T-helper 2 cell treated with Interferon-gamma antibody and Interleukin-4, amounts not matched to agents 100 ng/mL and 5 ng/mL, for 36 hours (primary cell): ENCODE results near the gene MAP7D3. TPM values are rescaled to one million over a fixed set of nuclear protein-coding genes. Genes with fewer than 3 reads are reported as not detected.

ENCODE experiments used
- intact Hi-C: fragments of 100-400 bp; cut with micrococcal nuclease; formaldehyde crosslinking; loops from one replicate; pipeline ENCODE4 v1.15.1; 2023
- total RNA-seq: library from RNA; stranded (reverse); gene quantifications from 2 replicates; pipeline ENCODE4 v1.2.3, GENCODE V29; 2022

Gene MAP7D3
- total RNA-seq, 1 donor from 2014 or later, result 20.0 TPM

GRCh38 chrX:136183917-136184316 lies 67.3 kb downstream of the MAP7D3 start:
- intact Hi-C loops, result no loop called here

DNA sequence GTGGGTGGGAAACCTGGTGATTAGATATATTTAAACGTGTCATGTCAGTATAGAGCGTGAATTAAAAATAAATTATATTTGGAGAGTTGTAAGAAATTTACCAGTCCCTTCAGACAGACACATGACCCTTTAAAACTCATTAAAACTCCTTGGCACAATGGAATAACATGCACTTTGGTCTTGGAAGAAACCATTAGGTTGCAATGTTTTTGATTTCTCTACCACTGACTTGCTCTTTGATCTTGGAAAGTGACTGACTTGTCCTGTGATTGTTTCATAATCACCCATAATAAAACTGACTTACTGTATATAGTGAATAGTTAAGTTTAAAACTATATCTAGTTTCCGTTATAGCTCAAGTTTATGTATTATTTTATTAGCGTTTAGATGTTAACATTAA lies 68.0 kb downstream of the MAP7D3 start:
- intact Hi-C loops, result no loop called here

DNA sequence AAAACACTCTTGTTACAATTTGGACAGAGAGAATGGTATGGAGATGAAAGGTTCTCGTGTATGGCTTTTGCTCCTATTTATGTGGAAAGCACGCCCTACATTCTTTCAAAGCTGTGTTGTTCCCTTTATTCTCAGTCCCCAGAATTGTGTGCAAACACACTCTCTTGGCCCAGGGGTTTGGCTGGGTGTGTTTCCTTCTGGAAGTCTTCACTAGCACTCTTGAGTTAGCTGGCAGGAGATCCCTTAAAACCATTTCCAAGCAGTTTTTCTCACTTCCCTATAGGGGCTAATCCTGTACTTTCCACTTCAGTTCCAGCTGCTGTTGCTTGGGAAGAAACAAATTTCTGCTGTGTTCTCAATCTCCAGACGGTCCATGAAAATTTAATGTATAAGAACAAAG lies 68.8 kb downstream of the MAP7D3 start:
- intact Hi-C loops, result no loop called here

DNA sequence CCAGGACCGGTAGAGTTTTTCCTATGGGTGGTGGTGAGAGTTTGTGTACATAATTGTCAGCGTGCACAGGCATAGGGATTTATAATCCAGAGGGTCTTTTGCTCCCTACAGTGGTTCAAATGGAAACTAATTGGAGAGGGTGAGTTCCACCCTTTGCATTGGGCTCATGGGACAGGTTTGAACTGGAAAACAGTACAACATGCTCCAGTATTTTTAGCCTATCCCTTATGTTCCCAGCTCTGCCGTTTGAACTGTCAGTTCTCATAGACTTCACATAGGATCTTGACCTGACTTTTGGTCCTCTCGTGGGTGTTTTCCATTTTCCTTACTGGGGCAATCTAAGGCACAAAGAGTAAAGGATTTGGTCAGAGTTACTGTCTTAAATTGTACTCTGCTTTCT lies 72.1 kb downstream of the MAP7D3 start:
- intact Hi-C loops, result no loop called here

DNA sequence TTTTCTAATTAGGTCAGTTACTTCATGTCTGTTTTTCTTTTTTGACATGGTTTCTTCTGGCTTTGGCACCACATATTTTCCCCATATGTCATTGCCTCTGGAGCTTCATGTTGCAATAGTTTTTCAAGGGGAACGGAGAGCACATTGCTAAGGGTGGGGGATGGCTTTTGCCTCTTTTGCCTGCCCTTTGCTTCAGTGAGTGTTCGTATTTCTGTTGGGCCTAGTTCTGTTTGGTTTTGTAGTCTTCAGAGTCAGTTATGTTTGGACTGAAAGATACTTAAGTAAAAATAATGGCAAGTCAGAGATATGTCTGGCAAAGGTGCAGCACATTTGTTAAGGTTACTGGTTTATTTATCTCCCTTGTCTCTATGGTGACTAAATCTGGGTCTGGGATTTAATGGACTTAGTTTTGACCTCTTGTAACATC lies 74.8 kb downstream of the MAP7D3 start:
- intact Hi-C loops, result no loop called here

GRCh38 chrX:136171420-136171819 lies 79.8 kb downstream of the MAP7D3 start:
- intact Hi-C loops, result no loop called here

DNA sequence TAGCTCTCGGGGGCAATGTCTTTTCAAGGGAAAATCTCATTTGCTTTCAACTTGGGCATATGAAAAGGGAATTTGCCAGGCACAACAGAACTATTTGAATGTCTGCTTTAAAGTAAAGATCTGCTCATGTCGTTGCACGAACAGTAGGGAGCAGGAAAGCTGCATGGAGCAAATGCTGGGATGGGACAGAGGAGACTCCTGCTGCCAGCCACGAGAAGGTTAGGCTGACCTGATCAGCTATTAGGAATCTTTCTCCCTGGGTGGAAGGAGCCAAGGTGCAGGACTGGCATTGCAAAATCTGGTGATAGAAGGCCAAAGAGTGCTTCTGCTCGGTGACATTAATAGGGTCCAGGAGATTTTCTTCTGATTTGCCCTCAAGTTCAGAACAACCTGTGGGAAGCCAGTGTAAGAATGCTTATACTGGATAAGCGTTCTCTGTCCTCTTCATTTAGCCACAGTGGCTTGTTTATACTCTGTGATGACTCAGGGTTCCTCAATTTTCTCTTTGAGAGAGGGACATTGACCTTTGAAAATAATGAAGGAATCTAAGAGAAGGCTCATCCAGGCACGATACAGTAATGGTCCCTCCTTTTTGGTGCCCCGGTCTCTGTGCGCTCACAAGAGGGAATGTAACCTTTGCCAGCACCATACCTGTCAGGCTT lies 80.9 kb downstream of the MAP7D3 start:
- intact Hi-C loops, result no loop called here

DNA sequence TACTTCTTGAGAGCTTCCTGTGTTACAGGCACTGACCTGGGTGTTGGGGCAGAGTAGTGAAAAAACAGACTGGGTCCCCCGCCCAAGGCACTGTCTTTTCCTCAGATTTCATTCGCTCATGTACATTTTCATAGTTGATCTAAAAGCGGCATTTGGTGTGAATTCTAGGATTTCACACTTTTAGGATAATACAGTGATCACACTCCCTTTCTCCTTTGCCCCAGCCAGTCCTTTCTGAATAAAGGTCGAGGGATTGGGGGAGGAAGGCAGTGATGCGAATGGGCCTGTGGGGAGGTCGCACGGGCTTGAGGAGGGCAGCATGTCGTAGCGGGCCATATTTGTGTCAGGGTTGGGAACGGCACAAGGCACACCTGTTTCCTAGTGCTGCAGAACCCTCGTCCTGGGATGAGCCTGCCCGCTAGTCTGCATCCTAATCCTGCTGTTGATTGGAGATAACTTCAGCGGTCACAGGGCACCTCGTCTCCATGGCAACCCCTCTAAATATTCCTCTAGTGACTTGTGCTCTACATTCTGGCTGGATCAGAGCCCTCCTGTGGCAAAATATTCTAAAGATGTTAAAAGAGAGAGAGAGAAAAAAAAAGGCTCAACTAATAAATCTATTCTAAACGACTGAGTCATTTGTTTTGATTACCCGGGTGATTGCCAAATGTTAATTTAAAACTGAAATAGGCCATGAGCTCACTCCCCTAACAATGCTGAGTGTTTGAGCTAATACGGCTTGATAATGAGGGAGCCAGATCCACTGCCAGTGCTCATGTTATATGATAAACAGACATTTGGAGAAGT lies 82.1 kb downstream of the MAP7D3 start:
- intact Hi-C loops, result loop anchor here (5.0 kb wide), 1 partner anchor 38 kb away; no protein-coding TSS in a partner anchor

DNA sequence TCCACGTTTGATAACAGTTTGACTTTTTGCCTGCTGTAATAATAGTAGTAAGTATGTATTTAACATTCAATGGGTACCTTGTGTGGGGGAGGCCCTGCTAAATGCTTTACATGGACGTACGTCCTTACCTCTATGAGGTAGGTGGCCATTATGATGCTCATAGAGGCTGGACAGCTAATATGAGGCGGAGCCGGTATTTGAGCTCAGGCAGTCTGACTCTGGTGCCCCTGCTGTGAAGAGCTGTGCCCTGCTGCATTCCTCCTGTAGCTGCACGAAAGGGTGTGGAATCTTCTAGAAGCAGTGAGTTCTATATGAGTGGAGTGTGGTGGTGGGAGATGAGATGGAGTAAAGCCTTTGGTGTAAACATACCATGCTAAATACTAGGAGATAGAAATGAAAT lies 83.2 kb downstream of the MAP7D3 start:
- intact Hi-C loops, result loop anchor here (5.0 kb wide), 1 partner anchor 39 kb away; no protein-coding TSS in a partner anchor

DNA sequence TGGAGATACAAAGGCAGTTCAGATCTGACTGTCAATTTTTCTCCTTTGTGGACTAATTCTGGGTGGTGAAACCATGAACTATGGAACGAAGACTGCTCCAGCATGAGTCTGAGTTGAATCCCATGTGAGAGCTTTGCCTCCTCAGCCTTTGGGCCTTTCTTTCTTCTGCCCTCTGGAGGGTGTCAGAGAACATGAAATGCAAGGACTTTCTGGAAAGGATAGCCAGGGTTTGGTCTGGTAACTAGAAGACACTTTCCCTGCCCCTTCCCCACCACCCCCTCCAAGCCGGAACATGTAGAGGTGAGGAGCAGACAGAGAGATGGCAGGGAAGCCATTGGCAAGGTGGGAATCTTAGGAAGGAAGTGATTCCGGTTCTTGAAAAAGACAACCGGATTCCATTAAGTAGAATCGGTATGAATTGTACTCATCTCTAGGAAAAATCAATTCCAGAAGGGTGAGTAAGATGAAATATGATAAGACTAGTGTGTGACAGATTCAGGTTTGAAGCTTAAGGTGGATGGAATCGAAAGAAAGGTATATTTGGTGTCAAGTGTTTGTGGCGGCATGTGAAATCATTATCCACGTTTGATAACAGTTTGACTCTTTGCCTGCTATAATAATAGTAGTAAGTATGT lies 84.9 kb downstream of the MAP7D3 start:
- intact Hi-C loops, result loop anchor here (5.0 kb wide), 1 partner anchor 41 kb away; no protein-coding TSS in a partner anchor

- intact Hi-C loops, result loop anchor here (5.0 kb wide), 1 partner anchor 42 kb away; no protein-coding TSS in a partner anchor
These were observed 85.8 kb downstream of the MAP7D3 start for GRCh38 chrX:136165406-136165805.

GRCh38 chrX:136163689-136164088 lies 87.5 kb downstream of the MAP7D3 start:
- intact Hi-C loops, result loop anchor here (5.0 kb wide), 1 partner anchor 104 kb away; no protein-coding TSS in a partner anchor

Other genes with a start within 250 kb of the MAP7D3 start
- 13.8 and 14.5 TPM in 2 replicates for gene FHL1, start 103.9 kb downstream of the MAP7D3 start, total RNA-seq
- gene ADGRG4, start 49.6 kb upstream of the MAP7D3 start, total RNA-seq, result not detected in 2 replicates
- gene BRS3, start 236.5 kb upstream of the MAP7D3 start, total RNA-seq, result not detected in 2 replicates
- gene HTATSF1, start 246.2 kb upstream of the MAP7D3 start, total RNA-seq, result 62.7 and 63.3 TPM in 2 replicates